NCI-H524 treated with DMSO at 0.1 percent for 48 hours (cell line): ENCODE data around the gene BLCAP.
"Not testable (repeated sequence)": the region's sequence is repeated elsewhere in the genome, so short reads cannot be mapped to it uniquely, and the experiment has no call there.

Experiments
- DNase-seq: peaks from one replicate; lab custom pipeline; 2025; lab: John Stamatoyannopoulos, UW

BLCAP gene, protein sequence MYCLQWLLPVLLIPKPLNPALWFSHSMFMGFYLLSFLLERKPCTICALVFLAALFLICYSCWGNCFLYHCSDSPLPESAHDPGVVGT

DNA sequence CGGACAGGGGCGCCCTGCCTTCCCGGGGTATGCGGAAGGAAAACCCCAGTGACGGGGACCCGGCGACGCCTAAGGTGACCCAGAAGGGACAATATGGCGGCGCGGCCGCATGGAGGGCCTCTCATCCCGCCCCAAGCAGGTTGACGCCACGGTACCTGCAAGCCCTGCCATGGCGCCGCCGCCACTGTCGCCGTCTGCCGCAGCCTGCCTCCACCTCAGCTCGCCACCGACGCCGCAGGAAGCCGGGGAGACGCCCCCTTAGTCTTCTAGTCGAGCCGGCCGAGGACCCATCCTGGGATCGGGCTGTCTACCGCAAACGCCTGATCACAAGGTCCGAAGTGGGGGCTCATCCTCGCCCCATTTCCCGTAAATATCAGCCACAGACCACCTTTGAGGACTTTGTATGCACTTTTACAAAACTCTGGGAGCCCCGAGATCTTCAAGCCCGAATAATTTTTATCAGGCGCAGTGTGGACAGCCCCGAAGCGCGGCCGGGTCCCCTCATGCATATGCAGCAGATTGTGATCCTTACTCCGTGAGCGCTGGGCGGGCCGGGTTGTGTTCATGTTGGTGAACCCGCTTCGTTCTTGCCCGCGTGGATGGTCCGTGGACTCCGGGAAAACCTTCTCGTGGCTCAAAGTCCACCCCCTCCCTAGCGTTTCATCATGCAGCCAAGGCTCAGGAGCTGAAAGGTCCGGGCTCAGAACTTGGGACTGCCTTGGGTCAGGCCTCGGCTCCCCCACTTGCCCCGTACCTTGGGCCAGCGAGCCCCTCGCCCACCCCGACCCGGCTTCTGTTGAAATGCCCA lies at the start of gene BLCAP:
Gene BLCAP, minus strand, starts transcription at position 239 of the 808 bp plus-strand sequence. CDS start 8,702 bp downstream, outside the sequence.
- peak; percentile 80 for DNase-seq

DNA sequence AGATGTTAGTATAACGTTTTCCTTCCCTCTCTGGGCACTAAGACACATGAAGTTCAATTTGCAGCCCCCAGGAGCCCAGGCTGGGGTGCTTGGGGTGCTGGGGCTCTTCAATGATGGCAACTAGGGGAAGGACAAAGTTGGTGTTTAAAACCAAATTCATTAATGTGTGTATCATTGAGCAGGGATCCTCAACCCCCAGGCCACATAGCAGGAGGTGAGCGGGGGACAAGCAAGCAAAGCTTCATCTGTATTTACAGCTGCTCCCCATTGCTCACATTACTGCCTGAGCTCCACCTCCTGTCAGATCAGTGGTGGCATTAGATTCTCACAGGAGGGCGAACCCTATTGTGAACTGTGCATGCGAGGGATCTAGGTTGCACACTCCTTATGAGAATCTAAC lies 49.8 kb upstream of the BLCAP start:
- not testable (repeated sequence) for DNase-seq

DNA sequence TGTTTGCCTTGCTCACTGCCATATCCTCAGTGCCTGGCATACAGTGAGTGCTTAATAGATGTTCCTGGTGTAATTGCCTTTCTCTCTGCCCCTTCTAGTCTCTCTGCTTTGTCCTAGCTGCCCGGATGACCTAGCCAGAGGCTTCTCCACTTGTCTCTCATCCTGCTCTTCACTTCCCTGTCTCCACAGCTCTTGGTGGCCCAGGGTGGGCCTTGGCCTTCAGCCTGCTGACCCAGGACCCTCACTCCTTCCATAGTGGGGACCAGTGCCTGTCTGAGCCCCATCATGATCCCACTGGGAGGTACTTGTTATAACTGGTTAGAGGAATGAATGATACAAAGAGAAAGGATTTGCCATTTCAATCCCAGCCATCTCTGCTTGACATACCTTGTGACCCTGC lies 49.2 kb upstream of the BLCAP start:
- DNase-seq, result no peak

DNA sequence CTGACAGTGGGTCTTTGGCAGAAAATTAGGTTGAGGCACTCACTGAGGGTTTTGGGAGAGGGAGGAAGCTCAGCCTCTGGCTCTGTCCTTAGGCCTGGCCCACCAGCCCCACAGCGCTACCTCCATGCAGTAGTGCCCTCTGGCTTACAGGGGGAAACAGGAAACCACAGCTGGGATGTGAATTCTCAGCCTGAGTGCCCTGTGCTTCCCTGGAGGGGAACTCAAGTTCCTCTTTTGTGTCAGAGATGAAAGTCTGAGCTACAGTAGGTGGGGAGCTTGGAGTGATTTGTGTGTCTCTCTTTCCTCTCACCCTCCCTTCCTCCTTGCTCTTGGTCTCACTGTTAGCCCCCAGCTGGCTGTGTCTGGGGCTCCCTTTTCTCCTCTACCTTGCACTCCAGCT lies 48.2 kb upstream of the BLCAP start:
- no peak for DNase-seq

DNA sequence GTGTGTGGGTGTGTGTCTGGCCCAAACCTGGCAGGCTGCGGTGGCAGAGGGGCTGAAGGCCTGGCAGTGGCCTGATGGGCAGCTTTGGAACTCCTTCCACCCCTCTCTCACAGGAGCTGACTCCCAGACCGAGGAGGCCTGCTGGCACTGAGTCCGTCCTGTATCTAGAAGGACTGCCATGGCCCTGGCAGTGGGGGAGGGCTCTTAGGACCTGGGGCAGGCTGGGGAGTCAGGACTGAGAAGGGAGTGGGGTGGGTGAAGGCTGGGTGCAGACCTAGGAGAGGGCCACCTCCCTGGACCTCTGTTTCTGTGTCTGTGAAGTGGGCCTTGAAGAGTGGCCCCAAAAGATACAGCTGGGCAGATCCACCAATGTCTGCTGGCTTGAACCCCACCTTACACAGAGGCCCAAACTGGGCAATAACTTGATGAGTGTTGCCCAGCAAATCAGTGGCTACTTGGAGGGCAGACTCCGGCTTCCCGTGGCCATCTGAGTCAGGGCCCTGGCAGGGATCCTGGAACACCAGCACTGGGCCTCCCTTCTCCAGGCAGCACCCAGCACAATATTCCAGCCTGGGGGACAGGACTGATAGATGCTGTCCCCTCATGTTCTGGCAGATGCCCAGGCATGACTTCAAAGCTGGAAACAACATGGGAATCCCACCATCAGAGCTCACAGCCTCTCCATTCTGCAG lies 46.7 kb upstream of the BLCAP start:
- DNase-seq, result no peak

DNA sequence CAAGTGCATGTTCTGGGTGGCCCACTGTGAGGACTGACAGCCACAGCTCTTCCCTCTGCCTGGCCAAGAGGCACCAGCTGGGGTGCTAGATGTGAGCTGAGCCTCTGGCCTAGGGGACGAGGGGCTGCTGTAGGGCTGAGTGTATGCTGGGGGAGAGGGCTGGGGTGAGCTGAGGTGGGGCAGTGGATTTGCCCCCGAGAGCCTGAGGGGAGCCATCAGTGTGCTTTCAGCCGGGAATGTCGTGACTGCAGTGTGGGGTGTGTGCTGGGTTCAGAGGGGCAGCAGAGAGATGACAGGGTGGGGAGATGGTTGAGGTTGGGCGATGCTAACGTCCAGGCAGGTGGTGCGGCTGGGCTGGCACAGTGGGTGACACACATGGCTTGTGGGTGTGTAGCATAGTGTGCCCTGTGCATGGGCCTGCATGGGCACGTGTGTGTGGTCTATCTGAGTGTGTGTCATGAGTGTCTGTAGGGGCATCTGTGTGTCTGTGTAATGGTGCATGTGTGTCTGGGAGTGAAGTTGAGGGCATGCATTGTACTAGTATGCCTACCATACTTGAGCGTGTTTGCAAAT lies 46.0 kb upstream of the BLCAP start:
- DNase-seq, result no peak

DNA sequence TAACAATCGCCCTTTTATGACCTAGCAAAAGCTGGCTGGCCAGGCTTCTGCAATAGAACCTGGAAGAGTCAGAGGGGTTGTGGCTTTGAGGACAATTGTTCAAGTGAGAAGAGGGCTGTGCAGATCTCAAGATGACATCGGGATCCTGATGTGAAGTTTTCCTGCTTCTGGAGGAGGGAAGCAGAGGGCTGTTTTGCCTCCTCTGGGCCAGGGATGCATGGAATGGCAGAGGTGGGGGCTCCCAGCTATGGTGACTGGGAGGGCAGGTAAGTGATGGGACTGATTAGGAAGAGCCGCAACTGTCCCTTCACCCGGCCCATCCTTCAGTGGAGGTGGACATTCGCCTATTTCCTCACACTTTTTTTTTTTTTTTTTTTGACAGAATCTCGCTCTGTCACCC lies 43.4 kb upstream of the BLCAP start:
- DNase-seq, result no peak

DNA sequence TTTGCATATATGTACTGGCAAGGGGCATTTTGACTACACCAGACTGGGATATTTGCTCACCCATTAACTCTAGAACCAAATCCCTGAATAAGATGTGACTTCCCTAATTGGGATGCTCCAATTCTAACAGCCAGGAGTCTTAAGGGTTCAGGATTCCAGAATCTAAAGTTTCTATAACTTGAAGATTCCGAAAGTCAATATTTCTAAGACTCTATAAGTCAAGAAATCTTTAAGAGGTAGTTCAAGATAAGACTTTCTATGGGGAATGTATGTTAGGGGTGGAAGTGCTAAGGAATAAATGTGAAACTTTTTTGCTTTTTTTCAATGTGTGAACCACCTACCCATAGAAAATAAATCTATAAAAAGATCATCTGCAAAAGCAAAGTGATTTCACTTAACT lies 42.7 kb upstream of the BLCAP start:
- DNase-seq, result no peak

DNA sequence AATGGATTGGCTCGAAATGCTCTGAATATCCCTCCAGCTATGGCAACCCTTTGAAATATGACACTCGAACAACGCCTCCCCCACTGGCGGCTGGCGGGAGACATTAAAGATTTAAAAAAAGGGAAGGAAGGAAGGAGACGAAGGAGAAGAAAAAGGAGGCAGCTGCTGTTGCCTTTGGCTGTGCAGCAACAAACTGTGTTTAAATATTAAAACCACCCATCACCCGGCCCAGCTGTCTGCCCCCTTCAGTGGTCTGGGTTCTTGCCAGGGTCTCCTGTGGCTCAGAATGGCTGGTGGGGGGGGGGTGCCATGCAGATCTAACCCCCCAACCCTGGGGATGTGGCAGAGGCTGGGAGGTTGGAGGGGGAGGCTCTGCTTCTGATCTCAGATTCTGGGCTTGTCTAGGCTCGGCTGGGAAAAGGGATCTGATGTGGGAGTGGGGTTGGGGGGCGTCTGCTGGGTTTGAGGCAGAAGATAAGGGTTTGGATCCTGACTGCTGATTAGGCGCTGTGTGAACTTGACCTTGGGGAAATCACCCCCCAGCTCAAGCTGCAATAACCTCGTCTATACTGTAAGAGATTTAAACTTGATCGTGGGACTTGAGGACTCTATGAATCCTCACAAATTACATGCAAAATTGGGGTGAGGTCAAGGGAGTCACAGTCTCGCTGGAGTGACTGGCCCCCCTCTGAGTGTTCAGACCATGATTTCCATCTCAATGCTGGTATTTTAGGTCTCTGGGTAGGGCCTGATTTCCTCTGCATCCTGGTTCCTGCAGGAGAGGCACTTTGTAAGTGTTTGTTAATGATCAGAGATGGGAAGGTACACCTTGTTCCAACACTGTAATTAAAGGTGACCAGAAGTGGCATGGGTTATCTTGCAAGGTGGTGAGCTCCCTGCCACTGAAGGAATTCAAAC lies 40.3 kb upstream of the BLCAP start:
- DNase-seq, result peak; percentile 55

DNA sequence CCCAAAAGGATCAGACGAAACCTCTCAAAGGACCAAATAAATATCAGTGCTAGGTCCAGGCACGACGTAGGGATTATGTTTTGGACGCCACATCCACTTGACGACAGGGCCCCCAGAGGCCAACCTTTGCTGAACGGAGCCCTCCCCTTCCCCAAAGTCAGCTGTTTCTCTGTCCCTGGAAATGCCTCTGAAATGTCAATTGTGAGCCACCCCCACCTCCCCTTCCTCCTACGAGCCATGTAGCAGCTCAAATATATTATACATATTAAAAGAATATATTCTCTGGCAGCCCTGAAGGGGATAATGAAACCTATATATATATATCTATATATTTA lies 39.6 kb upstream of the BLCAP start:
- DNase-seq, result no peak

DNA sequence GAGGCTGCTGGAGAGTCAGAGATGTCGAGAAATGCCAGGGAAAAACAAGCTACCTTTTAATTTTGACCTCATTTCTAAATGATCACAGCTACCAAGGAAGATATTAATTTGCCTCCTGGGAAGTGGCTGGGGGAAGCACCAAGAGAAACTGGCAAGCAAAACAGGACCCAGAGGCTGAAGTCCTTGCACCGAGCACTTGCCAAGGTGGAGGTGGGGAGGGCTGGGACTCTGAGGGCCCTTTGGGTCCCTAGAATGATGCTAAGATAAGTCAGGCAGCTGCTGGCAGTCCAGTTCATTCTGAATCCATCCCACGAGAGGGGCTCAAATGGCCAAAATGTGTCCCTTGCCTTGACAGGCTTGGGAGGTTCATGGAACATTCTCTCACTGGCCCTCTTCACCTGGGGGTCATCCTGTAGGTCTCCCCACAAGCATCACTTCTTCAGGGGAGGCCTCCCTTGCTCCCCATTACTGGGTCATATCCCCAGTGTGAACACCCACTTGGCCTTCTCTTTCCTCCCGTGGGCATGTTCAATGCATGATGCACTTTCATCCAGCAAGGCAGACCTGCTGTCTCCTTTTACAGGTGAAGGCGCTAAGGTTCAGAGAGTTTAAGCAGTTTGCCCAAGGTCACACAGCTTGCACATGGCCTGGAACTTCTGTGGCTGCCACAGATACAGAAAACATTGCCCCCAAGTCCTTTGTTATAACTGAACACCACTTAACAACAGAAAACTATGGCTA lies 39.1 kb upstream of the BLCAP start:
- no peak for DNase-seq

DNA sequence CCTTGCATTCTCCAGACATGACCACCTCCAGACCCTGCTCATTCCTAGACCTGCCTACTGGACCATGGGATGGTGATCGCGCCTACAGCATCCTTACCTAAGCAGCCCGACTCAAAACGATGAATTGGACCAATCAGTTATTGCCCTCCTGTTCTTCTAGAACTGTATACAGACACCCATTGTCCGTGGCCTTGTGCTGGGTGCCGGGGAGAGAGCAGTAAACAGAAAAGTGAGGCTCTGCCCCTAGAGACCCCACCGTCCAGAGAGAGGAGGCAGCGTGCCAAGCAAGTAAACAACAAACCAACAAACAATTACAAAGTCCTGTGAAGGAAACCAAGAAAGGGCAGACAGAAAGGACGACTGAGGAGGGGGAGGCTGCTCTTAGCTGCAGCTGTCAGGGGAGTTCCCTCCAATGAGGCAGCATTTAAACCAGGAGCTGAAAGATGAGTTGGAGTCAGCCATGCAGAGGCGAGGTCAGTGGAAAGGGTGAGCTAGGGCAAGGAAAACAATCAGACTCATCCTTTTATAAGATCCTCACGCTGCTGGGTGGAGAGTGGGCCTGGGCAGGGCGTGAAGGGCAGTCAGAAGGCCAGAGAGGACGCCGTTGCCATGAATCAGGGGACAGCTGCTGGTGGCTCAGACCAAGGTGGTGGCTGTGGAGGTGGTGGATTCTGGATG lies 37.6 kb upstream of the BLCAP start:
- no peak for DNase-seq

DNA sequence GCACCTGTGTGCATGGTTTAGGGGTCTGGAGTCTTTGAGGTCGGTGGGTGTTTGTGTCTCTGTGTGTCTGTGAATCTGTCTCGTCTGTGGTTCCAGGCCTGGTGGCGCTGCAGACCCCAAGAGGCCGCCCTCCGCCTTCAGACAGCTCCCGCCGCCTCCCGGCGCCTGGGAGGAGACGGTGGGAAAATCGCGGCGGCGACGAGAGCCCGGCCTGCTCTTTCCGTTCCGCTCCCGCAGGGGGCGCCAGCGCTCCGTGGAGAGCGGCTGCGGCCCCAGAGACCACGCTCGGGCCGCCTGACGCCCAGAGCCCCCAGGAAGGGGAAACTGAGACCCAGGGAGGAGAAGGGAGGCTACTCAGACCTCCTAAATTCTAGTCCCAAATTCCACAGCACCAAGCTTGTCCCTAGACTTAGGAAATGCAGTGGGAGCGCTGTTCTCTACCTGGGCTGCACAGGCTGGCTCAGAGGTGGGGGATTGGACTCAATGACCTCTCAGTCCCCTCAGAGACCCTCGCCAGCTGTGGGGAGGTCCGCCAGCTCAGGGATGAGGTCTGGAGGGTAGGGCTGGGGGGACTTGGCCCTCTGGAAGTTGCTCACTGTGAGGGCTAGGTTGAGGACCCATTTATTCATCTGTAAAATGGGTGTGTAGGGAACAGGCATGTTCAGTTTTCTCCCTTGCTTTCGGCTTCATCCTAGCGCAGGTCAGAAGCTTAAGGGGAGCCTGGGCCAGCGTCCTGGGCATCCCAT lies 36.9 kb upstream of the BLCAP start:
- DNase-seq, result peak; percentile 17

DNA sequence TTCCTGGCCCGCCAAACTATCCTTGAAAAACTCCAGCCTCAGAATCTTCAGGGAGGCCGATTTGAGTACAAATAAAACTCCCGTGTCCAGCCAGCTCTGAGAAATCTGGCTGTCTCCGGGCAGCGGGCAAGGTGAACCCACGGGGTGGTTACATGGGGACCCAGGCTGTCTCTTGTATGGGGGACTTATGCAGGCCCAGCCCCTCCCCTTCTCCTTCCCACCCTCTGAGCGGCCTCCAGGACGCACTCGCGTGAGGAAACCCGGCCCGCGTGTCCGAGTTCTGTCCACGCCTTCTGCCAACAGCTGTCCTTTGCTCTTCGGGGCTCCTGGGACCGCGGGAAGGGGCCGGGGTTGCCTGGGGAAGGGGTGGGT lies 36.3 kb upstream of the BLCAP start:
- DNase-seq, result no peak

DNA sequence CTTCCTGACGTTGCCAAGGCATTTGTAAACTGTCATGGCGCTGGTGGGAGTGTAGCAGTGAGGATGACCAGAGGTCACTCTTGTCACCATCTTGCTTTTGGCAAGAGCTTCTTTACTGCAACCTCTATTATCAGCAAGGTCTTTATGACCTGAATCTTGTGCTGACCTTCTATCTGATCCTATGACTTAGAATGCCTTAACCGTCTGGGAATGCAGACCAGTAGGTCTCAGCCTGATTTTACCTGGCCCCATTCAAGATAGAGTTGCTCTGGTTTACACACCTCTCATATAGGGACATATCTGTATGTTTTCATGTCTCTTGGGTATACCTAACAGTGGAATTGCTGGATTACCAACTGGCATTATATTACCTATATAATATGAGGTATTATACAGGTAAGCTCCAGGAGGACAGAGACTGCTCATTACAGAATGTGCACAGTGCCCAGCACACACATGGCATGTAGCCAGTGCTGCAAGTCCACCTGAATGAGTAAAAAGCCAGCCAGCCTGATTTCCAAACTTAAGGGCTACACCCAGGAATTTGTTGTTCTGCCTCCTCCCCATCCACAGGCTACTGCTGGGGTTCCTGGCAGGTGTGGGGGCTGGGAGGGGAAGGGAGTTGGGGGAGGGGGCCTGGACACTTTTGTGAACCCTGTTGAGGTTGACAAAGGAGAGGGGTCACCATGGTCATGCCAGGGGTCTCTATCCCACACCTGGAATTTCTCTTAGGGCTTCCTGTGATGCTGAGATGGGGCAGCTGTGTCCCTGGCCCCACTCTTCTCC lies 35.2 kb upstream of the BLCAP start:
- DNase-seq, result no peak

DNA sequence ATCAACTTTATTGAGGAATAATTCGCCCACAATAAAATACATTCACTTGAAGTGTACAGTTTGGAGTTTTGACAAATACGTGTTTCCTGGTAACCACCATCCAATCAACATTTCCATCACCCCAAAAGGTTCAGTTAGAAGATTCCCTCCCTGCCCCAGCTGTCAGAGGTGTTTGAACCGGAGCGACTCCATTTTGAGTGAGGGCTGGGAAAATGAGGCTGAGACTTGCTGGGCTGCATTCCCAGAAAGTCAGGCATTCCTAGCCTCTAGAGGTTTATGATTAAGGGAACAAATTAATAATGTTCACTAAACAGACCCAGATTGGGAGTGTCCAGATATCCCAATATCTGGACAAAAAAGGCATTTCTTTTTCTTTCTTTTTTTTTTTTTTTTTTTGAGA lies 33.0 kb upstream of the BLCAP start:
- DNase-seq, result no peak

DNA sequence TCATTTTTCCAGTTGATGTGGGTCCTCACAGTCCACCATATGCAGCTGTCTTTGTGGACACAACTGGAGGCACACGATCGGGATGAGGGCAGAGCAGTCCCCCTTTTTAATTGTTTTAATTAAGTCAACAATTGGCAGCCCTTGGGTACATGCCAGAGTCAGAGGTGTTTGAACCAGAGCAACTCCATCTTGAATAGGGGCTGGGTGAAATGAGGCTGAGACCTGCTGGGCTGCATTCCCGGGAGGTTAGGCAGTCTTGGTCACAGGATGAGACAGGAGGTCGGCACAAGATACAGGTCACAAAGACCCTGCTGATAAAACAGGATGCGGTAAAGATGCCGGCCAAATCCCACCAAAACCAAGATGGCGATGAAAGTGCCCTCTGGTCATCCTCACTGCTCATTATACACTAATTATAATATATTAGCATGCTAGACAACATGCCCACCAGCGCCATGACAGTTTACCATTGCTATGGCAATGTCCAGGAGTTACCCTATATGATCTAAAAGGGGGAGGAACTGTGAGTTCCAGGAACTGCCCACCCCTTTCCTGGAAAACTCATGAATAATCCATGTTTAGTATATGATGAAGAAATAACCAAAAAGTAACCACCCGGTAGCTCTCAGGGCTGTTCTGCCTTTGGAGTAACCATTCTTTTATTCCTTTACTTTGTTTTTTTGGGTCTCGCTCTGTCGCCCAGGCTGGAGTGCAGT lies 31.8 kb upstream of the BLCAP start:
- DNase-seq, result no peak

DNA sequence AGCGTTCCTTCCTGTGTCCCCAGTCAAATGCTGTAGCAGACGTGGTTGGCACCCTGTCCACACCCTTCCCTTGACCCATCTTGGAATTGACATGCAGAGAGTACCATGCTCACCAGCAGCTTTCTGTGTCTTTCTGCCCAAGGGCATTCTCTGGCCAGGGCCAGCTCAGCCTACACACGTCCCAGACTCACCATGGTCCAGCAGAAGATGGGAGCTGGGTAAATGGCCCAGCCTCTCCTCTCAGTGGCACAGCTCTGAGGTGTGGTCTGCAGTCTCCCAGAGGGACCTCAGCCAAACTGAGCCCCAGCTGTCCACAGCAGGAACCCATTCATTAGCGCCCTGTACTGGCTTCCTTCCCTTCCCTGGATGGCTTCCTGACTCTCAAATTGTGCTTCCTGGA lies 31.1 kb upstream of the BLCAP start:
- DNase-seq, result no peak

DNA sequence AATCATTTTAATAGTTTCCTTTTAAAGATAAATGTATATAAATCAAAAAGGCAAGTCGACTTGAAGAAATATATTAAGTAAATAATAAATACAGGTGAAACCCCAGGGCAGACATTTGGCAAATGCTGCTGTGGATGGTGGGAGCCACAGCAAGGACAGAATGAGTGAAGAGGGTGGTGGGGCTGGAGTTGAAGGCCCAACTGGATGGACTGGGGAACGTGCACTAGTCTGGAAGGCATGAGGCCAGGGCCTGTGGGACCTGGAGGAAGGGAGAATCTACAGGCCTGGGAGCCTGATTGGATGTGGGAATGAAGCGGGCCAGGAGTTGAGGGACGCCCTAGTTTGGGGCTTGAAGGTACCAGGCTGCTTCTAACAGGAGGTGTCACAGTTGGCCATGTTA lies 30.6 kb upstream of the BLCAP start:
- no peak for DNase-seq
